ENCODE results near the gene RAB31.
A peak's percentile ranks its signal among the peaks of the same experiment; 100 is the strongest.

The RAB31 gene

DNA sequence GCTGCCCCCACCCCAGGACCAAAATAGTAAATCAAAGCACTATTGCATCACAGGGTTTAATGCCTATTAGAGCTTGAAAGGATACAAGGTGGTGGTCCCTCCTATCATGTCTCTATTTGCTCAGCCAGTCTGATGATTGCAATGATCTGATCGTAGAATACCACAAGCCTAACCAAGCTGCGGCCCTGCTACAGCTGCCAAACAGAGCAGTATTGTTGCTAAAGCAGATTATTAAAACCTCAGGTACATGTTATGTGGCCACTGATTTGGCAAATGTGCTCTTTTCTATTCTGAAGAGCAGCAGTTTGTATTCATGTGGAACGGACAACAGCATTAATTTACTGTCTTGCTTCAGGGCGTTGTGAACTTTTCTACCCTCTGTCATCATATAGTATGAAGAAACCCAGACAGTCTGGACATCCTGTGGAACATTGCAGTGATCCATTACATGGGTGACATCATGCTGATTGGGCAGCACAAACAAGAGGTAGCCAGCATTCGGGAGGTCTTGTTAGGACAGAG, 197.4 kb downstream of the RAB31 start:
- peak overlapping the region; percentile 66 for H3K27ac ChIP-seq (ENCODE audit: low read length)

DNA sequence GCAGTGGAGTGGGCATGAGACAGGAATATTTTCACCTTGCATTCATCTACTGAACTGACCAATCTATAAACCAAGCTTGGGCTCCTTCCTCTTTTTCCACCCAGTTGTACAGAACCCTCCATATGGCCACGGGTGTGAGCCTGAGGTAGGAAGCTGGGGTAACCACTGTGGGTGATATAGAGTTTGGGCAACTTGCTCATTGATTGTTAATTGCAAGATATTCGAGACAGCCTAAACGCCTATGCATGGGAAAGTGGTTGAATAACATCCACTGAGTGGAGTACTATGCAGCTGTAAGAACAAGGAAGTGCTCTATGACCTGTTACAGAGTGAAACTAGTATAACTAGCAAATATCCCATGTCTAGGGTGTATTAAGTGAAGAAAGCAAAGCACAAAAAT, 198.4 kb downstream of the RAB31 start:
- Histone ChIP-seq H3K36me3 (ENCODE audit: control insufficient read depth in 2 of 2, insufficient read depth in 2 of 2, low read length in 2 of 2) (no peaks in the 10 kb centered on the region), H3K4me1 (ENCODE audit: control insufficient read depth, insufficient read depth, low read length) (peaks cover 3% of the 10 kb centered on the region), H3K9me3 (ENCODE audit: control insufficient read depth in 2 of 2, low read length in 2 of 2) (no peaks in the 10 kb centered on the region), H3K27ac (ENCODE audit: low read length) (no peak overlapping the region), H3K9ac (ENCODE audit: low read length in 2 of 2) (no peak overlapping the region), H3K4me3 (ENCODE audit: low read length in 2 of 2) (no peak overlapping the region), H3K27me3 (ENCODE audit: control insufficient read depth in 1 of 2, insufficient read depth in 2 of 2, low read length in 2 of 2) (no peaks in the 10 kb centered on the region)

More for the DNA sequence above, 197.4 kb downstream of the RAB31 start:
- Histone ChIP-seq H3K9ac (ENCODE audit: low read length in 2 of 2) (no peak overlapping the region), H3K27me3 (ENCODE audit: control insufficient read depth in 1 of 2, insufficient read depth in 2 of 2, low read length in 2 of 2) (no peaks in the 10 kb centered on the region), H3K4me1 (ENCODE audit: control insufficient read depth, insufficient read depth, low read length) (peaks cover 11% of the 10 kb centered on the region), H3K9me3 (ENCODE audit: control insufficient read depth in 2 of 2, low read length in 2 of 2) (no peaks in the 10 kb centered on the region), H3K36me3 (ENCODE audit: control insufficient read depth in 2 of 2, insufficient read depth in 2 of 2, low read length in 2 of 2) (no peaks in the 10 kb centered on the region), H3K4me3 (ENCODE audit: low read length in 2 of 2) (peak overlapping the region in 1 of 2 donors; percentile 23)

DNA sequence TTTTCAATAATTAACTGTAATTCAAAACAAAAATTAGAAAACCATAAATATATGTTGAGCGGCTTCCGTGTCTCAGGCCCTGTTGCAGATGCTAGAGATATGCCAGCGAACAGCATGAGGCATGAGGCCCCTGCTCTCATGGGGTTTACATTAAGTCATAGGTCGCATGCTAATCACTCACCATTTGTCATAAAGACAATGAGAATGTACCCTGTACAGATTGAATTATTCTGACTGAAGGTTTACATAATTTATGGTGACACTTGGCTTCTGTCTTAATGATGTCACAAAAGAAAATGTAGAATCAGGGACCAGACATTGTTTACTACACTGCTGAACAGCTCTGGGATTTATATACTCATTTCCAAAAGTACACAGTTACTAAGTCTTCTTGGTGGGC, 199.8 kb downstream of the RAB31 start:
- H3K36me3 ChIP-seq (ENCODE audit: control insufficient read depth in 2 of 2, insufficient read depth in 2 of 2, low read length in 2 of 2), result no peaks in the 10 kb centered on the region
- no peak overlapping the region for H3K9ac ChIP-seq (ENCODE audit: low read length in 2 of 2)
- H3K27me3 ChIP-seq (ENCODE audit: control insufficient read depth in 1 of 2, insufficient read depth in 2 of 2, low read length in 2 of 2), result no peaks in the 10 kb centered on the region
- H3K4me1 ChIP-seq (ENCODE audit: control insufficient read depth, insufficient read depth, low read length), result peaks cover 3% of the 10 kb centered on the region
- H3K4me3 ChIP-seq (ENCODE audit: low read length in 2 of 2), result no peak overlapping the region
- H3K27ac ChIP-seq (ENCODE audit: low read length), result no peak overlapping the region
- no peaks in the 10 kb centered on the region for H3K9me3 ChIP-seq (ENCODE audit: control insufficient read depth in 2 of 2, low read length in 2 of 2)

DNA sequence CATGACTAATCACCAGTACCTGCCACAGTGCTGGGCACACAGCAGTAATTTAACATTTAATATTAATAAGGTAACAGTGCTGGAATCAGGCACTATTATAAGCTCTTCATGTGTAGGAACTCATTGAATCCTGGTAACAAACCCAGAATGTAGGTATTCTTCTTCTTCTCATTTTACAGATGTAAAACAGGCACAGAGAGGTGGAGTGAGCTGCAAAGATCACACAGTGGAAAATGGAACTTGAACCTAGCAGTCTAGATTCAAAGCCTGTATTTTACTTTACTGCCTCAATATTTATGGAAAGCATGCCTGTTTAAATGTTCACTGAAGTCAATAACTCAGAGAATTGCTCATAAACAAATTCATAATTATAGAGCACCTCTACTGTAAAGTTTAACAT, 202.0 kb downstream of the RAB31 start:
- Histone ChIP-seq H3K4me1 (ENCODE audit: control insufficient read depth, insufficient read depth, low read length) (peaks cover 4% of the 10 kb centered on the region), H3K9me3 (ENCODE audit: control insufficient read depth in 2 of 2, low read length in 2 of 2) (no peaks in the 10 kb centered on the region), H3K36me3 (ENCODE audit: control insufficient read depth in 2 of 2, insufficient read depth in 2 of 2, low read length in 2 of 2) (no peaks in the 10 kb centered on the region), H3K27ac (ENCODE audit: low read length) (no peak overlapping the region), H3K27me3 (ENCODE audit: control insufficient read depth in 1 of 2, insufficient read depth in 2 of 2, low read length in 2 of 2) (no peaks in the 10 kb centered on the region), H3K4me3 (ENCODE audit: low read length in 2 of 2) (no peak overlapping the region), H3K9ac (ENCODE audit: low read length in 2 of 2) (no peak overlapping the region)

DNA sequence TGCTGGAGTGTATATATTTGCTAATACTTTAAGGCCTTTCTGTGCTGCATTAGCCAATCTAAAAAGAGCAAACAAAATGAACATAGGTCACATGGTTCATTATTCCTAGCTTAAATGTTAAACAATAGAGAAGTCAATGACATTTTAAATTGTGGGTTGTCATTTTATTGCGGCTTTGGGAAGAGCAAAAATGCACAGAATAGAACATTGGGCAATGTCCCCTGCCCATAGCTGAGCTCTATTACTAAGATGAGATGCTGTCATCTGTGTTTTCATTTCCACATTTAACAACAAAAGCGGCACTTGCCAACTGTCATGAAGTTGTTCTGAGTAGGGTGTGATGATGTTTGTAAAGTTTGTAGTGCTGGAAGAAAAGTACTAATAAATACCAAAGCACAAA, 202.6 kb downstream of the RAB31 start:
- Histone ChIP-seq H3K9me3 (ENCODE audit: control insufficient read depth in 2 of 2, low read length in 2 of 2) (no peaks in the 10 kb centered on the region), H3K4me3 (ENCODE audit: low read length in 2 of 2) (no peak overlapping the region), H3K36me3 (ENCODE audit: control insufficient read depth in 2 of 2, insufficient read depth in 2 of 2, low read length in 2 of 2) (no peaks in the 10 kb centered on the region), H3K9ac (ENCODE audit: low read length in 2 of 2) (no peak overlapping the region), H3K4me1 (ENCODE audit: control insufficient read depth, insufficient read depth, low read length) (peaks cover 4% of the 10 kb centered on the region), H3K27ac (ENCODE audit: low read length) (no peak overlapping the region), H3K27me3 (ENCODE audit: control insufficient read depth in 1 of 2, insufficient read depth in 2 of 2, low read length in 2 of 2) (no peaks in the 10 kb centered on the region)

DNA sequence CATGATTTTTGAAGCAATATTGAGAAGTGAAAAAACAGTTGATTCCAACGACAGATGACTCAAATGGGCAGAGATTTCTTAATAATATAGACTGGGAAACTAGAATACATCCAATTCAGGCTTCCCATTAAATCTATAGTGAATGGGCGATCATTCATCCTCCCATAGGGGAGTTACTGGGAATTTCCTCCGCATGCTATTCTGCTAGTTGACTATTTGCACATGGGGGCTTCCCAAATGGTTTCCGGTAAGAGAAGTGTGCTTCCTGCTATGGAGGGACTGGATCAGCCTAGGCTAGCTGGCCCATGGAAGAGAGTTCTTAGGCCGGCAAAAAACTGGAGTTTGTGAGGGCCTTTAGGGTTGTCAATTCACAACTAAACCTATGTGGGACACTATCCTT, 203.1 kb downstream of the RAB31 start:
- Histone ChIP-seq H3K27me3 (ENCODE audit: control insufficient read depth in 1 of 2, insufficient read depth in 2 of 2, low read length in 2 of 2) (no peaks in the 10 kb centered on the region), H3K4me1 (ENCODE audit: control insufficient read depth, insufficient read depth, low read length) (peaks cover 5% of the 10 kb centered on the region), H3K27ac (ENCODE audit: low read length) (no peak overlapping the region), H3K9me3 (ENCODE audit: control insufficient read depth in 2 of 2, low read length in 2 of 2) (no peaks in the 10 kb centered on the region), H3K4me3 (ENCODE audit: low read length in 2 of 2) (no peak overlapping the region), H3K36me3 (ENCODE audit: control insufficient read depth in 2 of 2, insufficient read depth in 2 of 2, low read length in 2 of 2) (no peaks in the 10 kb centered on the region), H3K9ac (ENCODE audit: low read length in 2 of 2) (no peak overlapping the region)
